ENCODE data around the gene GRAP2.
"Not testable (repeated sequence)": the region's sequence is repeated elsewhere in the genome, so short reads cannot be mapped to it uniquely, and the experiment has no call there.

Gene GRAP2

GRCh38 chr22:39989633-39990032 lies 88.7 kb downstream of the GRAP2 start:
- Histone ChIP-seq H3K27ac (ENCODE audit: low read depth, low read length) (no peak overlapping the region), H3K36me3 (ENCODE audit: control insufficient read depth, insufficient read depth, low read length) (no peaks in the 10 kb centered on the region), H3K9ac (ENCODE audit: low read depth, low read length) (no peak overlapping the region), H3K27me3 (ENCODE audit: control insufficient read depth, insufficient read depth, low read length) (peaks cover 30% of the 10 kb centered on the region), H3K4me1 (ENCODE audit: control insufficient read depth, insufficient read depth, low read length) (peaks cover 3% of the 10 kb centered on the region; the same call in 1 of the 2 replicates), H3K4me3 (ENCODE audit: low read depth, low read length) (no peak overlapping the region), H3K9me3 (ENCODE audit: control insufficient read depth, insufficient read depth, low read length) (no peaks in the 10 kb centered on the region)

- peaks cover 30% of the 10 kb centered on the region for H3K27me3 ChIP-seq (ENCODE audit: control insufficient read depth, insufficient read depth, low read length)
- peaks cover 4% of the 10 kb centered on the region for H3K4me1 ChIP-seq (ENCODE audit: control insufficient read depth, insufficient read depth, low read length)
- H3K36me3 ChIP-seq (ENCODE audit: control insufficient read depth, insufficient read depth, low read length), result no peaks in the 10 kb centered on the region
- no peaks in the 10 kb centered on the region for H3K9me3 ChIP-seq (ENCODE audit: control insufficient read depth, insufficient read depth, low read length)
- H3K27ac ChIP-seq (ENCODE audit: low read depth, low read length), result no peak overlapping the region
- no peak overlapping the region for H3K9ac ChIP-seq (ENCODE audit: low read depth, low read length)
- no peak overlapping the region for H3K4me3 ChIP-seq (ENCODE audit: low read depth, low read length)
Observed at GRCh38 chr22:39990686-39991085, 89.8 kb downstream of the GRAP2 start.

GRCh38 chr22:39991159-39991860 lies 90.4 kb downstream of the GRAP2 start:
- Histone ChIP-seq H3K36me3 (ENCODE audit: control insufficient read depth, insufficient read depth, low read length) (no peaks in the 10 kb centered on the region), H3K27me3 (ENCODE audit: control insufficient read depth, insufficient read depth, low read length) (peaks cover 30% of the 10 kb centered on the region), H3K9ac (ENCODE audit: low read depth, low read length) (no peak overlapping the region), H3K9me3 (ENCODE audit: control insufficient read depth, insufficient read depth, low read length) (no peaks in the 10 kb centered on the region), H3K4me3 (ENCODE audit: low read depth, low read length) (no peak overlapping the region), H3K4me1 (ENCODE audit: control insufficient read depth, insufficient read depth, low read length) (peaks cover 10% of the 10 kb centered on the region), H3K27ac (ENCODE audit: low read depth, low read length) (no peak overlapping the region)

GRCh38 chr22:39992088-39992826 lies 91.4 kb downstream of the GRAP2 start:
- peaks cover 30% of the 10 kb centered on the region for H3K27me3 ChIP-seq (ENCODE audit: control insufficient read depth, insufficient read depth, low read length)
- no peaks in the 10 kb centered on the region for H3K9me3 ChIP-seq (ENCODE audit: control insufficient read depth, insufficient read depth, low read length)
- no peak overlapping the region for H3K9ac ChIP-seq (ENCODE audit: low read depth, low read length)
- no peaks in the 10 kb centered on the region for H3K36me3 ChIP-seq (ENCODE audit: control insufficient read depth, insufficient read depth, low read length)
- no peak overlapping the region for H3K4me3 ChIP-seq (ENCODE audit: low read depth, low read length)
- H3K4me1 ChIP-seq (ENCODE audit: control insufficient read depth, insufficient read depth, low read length), result peaks cover 20% of the 10 kb centered on the region
- H3K27ac ChIP-seq (ENCODE audit: low read depth, low read length), result no peak overlapping the region

- Histone ChIP-seq H3K4me1 (ENCODE audit: control insufficient read depth, insufficient read depth, low read length) (peaks cover 26% of the 10 kb centered on the region), H3K27me3 (ENCODE audit: control insufficient read depth, insufficient read depth, low read length) (peaks cover 30% of the 10 kb centered on the region)
- H3K9ac ChIP-seq (ENCODE audit: low read depth, low read length); H3K27ac ChIP-seq (ENCODE audit: low read depth, low read length); H3K36me3 ChIP-seq (ENCODE audit: control insufficient read depth, insufficient read depth, low read length); H3K4me3 ChIP-seq (ENCODE audit: low read depth, low read length); H3K9me3 ChIP-seq (ENCODE audit: control insufficient read depth, insufficient read depth, low read length): not testable (repeated sequence)
Observed at GRCh38 chr22:39992894-39993293, 92.0 kb downstream of the GRAP2 start.

- Histone ChIP-seq H3K4me1 (ENCODE audit: control insufficient read depth, insufficient read depth, low read length) (peaks cover 37% of the 10 kb centered on the region), H3K4me3 (ENCODE audit: low read depth, low read length) (peak overlapping the region; percentile 50; the same call in 1 of the 2 replicates), H3K9ac (ENCODE audit: low read depth, low read length) (peak overlapping the region; percentile 24; the same call in 1 of the 2 replicates), H3K9me3 (ENCODE audit: control insufficient read depth, insufficient read depth, low read length) (no peaks in the 10 kb centered on the region), H3K27ac (ENCODE audit: low read depth, low read length) (no peak overlapping the region), H3K27me3 (ENCODE audit: control insufficient read depth, insufficient read depth, low read length) (peaks cover 25% of the 10 kb centered on the region), H3K36me3 (ENCODE audit: control insufficient read depth, insufficient read depth, low read length) (peaks cover under 1% of the 10 kb centered on the region)
Observed at GRCh38 chr22:39994041-39994565, 93.2 kb downstream of the GRAP2 start.

- peak within 1 kb of the TSS; percentile 32 for H3K27ac ChIP-seq (ENCODE audit: low read depth, low read length)
- peaks cover 7% of the 10 kb centered on the region for H3K36me3 ChIP-seq (ENCODE audit: control insufficient read depth, insufficient read depth, low read length)
- no peaks in the 10 kb centered on the region for H3K9me3 ChIP-seq (ENCODE audit: control insufficient read depth, insufficient read depth, low read length)
- H3K27me3 ChIP-seq (ENCODE audit: control insufficient read depth, insufficient read depth, low read length), result peaks cover 21% of the 10 kb centered on the region
- H3K9ac ChIP-seq (ENCODE audit: low read depth, low read length), result peak within 1 kb of the TSS; percentile 41; the same call in 1 of the 2 replicates
- H3K4me3 ChIP-seq (ENCODE audit: low read depth, low read length), result peak within 1 kb of the TSS; percentile 70
- peaks cover 43% of the 10 kb centered on the region for H3K4me1 ChIP-seq (ENCODE audit: control insufficient read depth, insufficient read depth, low read length)
Observed at GRCh38 chr22:39994566-39995392, 93.9 kb downstream of the GRAP2 start, which contains the start of gene FAM83F. Gene FAM83F, plus strand, starts transcription at chr22:39994954. Its CDS starts 89 bp downstream, at chr22:39995043.

GRCh38 chr22:39995393-39996252 lies 94.7 kb downstream of the GRAP2 start:
- Histone ChIP-seq H3K9ac (ENCODE audit: low read depth, low read length) (peak overlapping the region; percentile 41; the same call in 1 of the 2 replicates), H3K27me3 (ENCODE audit: control insufficient read depth, insufficient read depth, low read length) (peaks cover 21% of the 10 kb centered on the region), H3K4me1 (ENCODE audit: control insufficient read depth, insufficient read depth, low read length) (peaks cover 44% of the 10 kb centered on the region), H3K27ac (ENCODE audit: low read depth, low read length) (peak overlapping the region; percentile 32), H3K9me3 (ENCODE audit: control insufficient read depth, insufficient read depth, low read length) (no peaks in the 10 kb centered on the region), H3K4me3 (ENCODE audit: low read depth, low read length) (peak overlapping the region; percentile 70), H3K36me3 (ENCODE audit: control insufficient read depth, insufficient read depth, low read length) (peaks cover 9% of the 10 kb centered on the region)

- Histone ChIP-seq H3K27me3 (ENCODE audit: control insufficient read depth, insufficient read depth, low read length) (peaks cover 21% of the 10 kb centered on the region), H3K9ac (ENCODE audit: low read depth, low read length) (no peak overlapping the region), H3K36me3 (ENCODE audit: control insufficient read depth, insufficient read depth, low read length) (peaks cover 9% of the 10 kb centered on the region), H3K9me3 (ENCODE audit: control insufficient read depth, insufficient read depth, low read length) (no peaks in the 10 kb centered on the region), H3K4me1 (ENCODE audit: control insufficient read depth, insufficient read depth, low read length) (peaks cover 54% of the 10 kb centered on the region), H3K4me3 (ENCODE audit: low read depth, low read length) (peak overlapping the region; percentile 70; the same call in 1 of the 2 replicates), H3K27ac (ENCODE audit: low read depth, low read length) (no peak overlapping the region)
Observed at GRCh38 chr22:39996732-39997131, 95.8 kb downstream of the GRAP2 start.

GRCh38 chr22:39997421-39997820 lies 96.5 kb downstream of the GRAP2 start:
- Histone ChIP-seq H3K4me3 (ENCODE audit: low read depth, low read length) (peak overlapping the region; percentile 50; the same call in 1 of the 2 replicates), H3K9ac (ENCODE audit: low read depth, low read length) (no peak overlapping the region), H3K27me3 (ENCODE audit: control insufficient read depth, insufficient read depth, low read length) (peaks cover 20% of the 10 kb centered on the region), H3K36me3 (ENCODE audit: control insufficient read depth, insufficient read depth, low read length) (peaks cover 9% of the 10 kb centered on the region), H3K27ac (ENCODE audit: low read depth, low read length) (peak overlapping the region; percentile 84), H3K9me3 (ENCODE audit: control insufficient read depth, insufficient read depth, low read length) (no peaks in the 10 kb centered on the region), H3K4me1 (ENCODE audit: control insufficient read depth, insufficient read depth, low read length) (peaks cover 61% of the 10 kb centered on the region)
